GM12865 (cell line): ENCODE results near the gene TSPYL4.

Experiments
- DNase-seq: peaks from one replicate; pipeline ENCODE4 v3.0.0; 2010; ENCODE audit warnings: low read depth
- H3K4me3 ChIP-seq: 2 replicates; pipeline ENCODE4 v1.5.1; 2011; ENCODE audit warnings: mild to moderate bottlenecking, low read depth, low read length, control low read depth
- CTCF ChIP-seq: IDR thresholded peaks from 2 replicates; pipeline ENCODE4 v1.5.1; 2011; ENCODE audit warnings: low read length, control low read depth, low read depth, inconsistent platforms; ENCODE audit not compliant: insufficient read depth; ENCODE audit errors: missing control alignments

The TSPYL4 gene

GRCh38 chr6:116258520-116258919 lies 4.6 kb upstream of the TSPYL4 start:
- no peak overlapping the region for H3K4me3 ChIP-seq
- TF ChIP-seq CTCF, result no peak
- no peak for DNase-seq

GRCh38 chr6:116256694-116257093 lies 2.8 kb upstream of the TSPYL4 start:
- DNase-seq, result no peak
- TF ChIP-seq CTCF, result no peak
- no peak overlapping the region for H3K4me3 ChIP-seq

- H3K4me3 ChIP-seq, result no peak overlapping the region
- no peak for DNase-seq
- no peak for TF ChIP-seq CTCF
Observed at GRCh38 chr6:116255246-116255800, 1.4 kb upstream of the TSPYL4 start.

GRCh38 chr6:116254297-116255056 lies 602 bp upstream of the TSPYL4 start:
- no peak for TF ChIP-seq CTCF
- DNase-seq, result no peak
- peak overlapping the region; percentile 94 for H3K4me3 ChIP-seq

- H3K4me3 ChIP-seq, result peak overlapping the region; percentile 94
- no peak for TF ChIP-seq CTCF
- DNase-seq, result no peak
Observed at GRCh38 chr6:116253188-116253504, 729 bp downstream of the TSPYL4 start.

GRCh38 chr6:116251568-116252384 lies 2.1 kb downstream of the TSPYL4 start:
- TF ChIP-seq CTCF, result no peak
- H3K4me3 ChIP-seq, result no peak overlapping the region
- DNase-seq, result no peak
